H1 (cell line): ENCODE measurements around the gene GAN. TPM values are rescaled to one million over a fixed set of nuclear protein-coding genes. Genes with fewer than 3 reads are reported as not detected.

ENCODE experiments used
- CHD7 ChIP-seq: fragments of 300-600 bp; sonication (generic); IDR thresholded peaks from 2 replicates; pipeline ENCODE4 v1.7.1; 2012; ENCODE audit warnings: low read length, moderate library complexity, mild to moderate bottlenecking, inconsistent platforms; ENCODE audit not compliant: insufficient replicate concordance
- CTBP2 ChIP-seq: IDR thresholded peaks from 2 replicates; pipeline ENCODE4 v1.7.0; 2011; ENCODE audit warnings: borderline replicate concordance, mild to moderate bottlenecking, moderate library complexity, mixed read lengths, low read length; ENCODE audit not compliant: insufficient read depth, insufficient read length
- GABPA ChIP-seq: IDR thresholded peaks from 2 replicates; pipeline ENCODE4 v1.6.1; 2011; ENCODE audit warnings: mild to moderate bottlenecking, low read length, moderate library complexity, borderline replicate concordance; ENCODE audit not compliant: insufficient read depth
- MAX ChIP-seq: IDR thresholded peaks from 2 replicates; pipeline ENCODE4 v1.6.1; 2012; ENCODE audit warnings: inconsistent platforms
- POLR2AphosphoS5 ChIP-seq: IDR thresholded peaks from 2 replicates; pipeline ENCODE4 v1.6.1; 2011; ENCODE audit warnings: low read depth, low read length
- RXRA ChIP-seq: IDR thresholded peaks from 2 replicates; pipeline ENCODE4 v1.6.1; 2011; ENCODE audit warnings: low read depth, mild to moderate bottlenecking, low read length, moderate library complexity; ENCODE audit not compliant: insufficient read depth
- SIN3A ChIP-seq, 2 experiments: IDR thresholded peaks in 1 of 2; conservative IDR thresholded peaks in 1 of 2; 2 replicates each; pipeline ENCODE4 v1.6.1; 2011 to 2012; ENCODE audit warnings: low read length in 2 of 2, improper control_type of control experiment in 1 of 2, low read depth in 1 of 2, mild to moderate bottlenecking in 1 of 2
- SIX5 ChIP-seq: IDR thresholded peaks from 2 replicates; pipeline ENCODE4 v1.6.1; 2011; ENCODE audit warnings: mild to moderate bottlenecking, low read depth, low read length
- SP1 ChIP-seq: IDR thresholded peaks from 2 replicates; pipeline ENCODE4 v1.6.1; 2011; ENCODE audit warnings: low read depth, low read length
- TBP ChIP-seq: IDR thresholded peaks from 2 replicates; pipeline ENCODE4 v1.6.1; 2011; ENCODE audit warnings: low read depth, low read length, improper control_type of control experiment
- polyA plus RNA-seq, 7 experiments: library from polyadenylated mRNA; depleted of rRNA in 3 of 7; stranded (reverse) in 5 of 7; unstranded in 2 of 7; fragments of >200 nt in 5 of 7; fragments of 200-250 nt in 2 of 7; gene quantifications; 1 replicate in 5 of 7; 2 replicates in 1 of 7; 4 replicates in 1 of 7; pipeline versions ENCODE4 v1.2.1 to v1.2.3, GENCODE V29; 2011 to 2013; ENCODE audit warnings: missing spikeins in 2 of 7, mixed read lengths in 2 of 7
- total RNA-seq: library from RNA; stranded (reverse); fragmentation: NEBNext Ultra II Directional; extraction: Animal tissue kit (Norgen Biotek cat#: 25700); gene quantifications from 2 replicates; pipeline ENCODE4 v1.2.1, GENCODE V29; 2021

GAN gene
- total and polyA plus RNA-seq, 2 of the 8 experiments (the other 6 are each of a cell fraction or from before 2014, with no cell fraction given): 4.5 to 23.9 TPM

GRCh38 chr16:81431554-81432353, 117.0 kb downstream of the GAN start (continued):
- TF ChIP-seq CHD7 (no peak), SP1 (no peak), GABPA (no peak), POLR2AphosphoS5 (no peak), SIN3A (conservative IDR thresholded peaks at IDR 0.05 in 1 of 2, IDR thresholded peaks at IDR 0.05 in 1 of 2; ENCODE audit: low read depth in 1 of 2, low read length in 2 of 2) (no peak), SIX5 (no peak), MAX (no peak), CTBP2 (no peak), RXRA (no peak), TBP (no peak)
